Measurements from ENCODE around the gene PLAU.
"Not testable (repeated sequence)": the region's sequence is repeated elsewhere in the genome, so short reads cannot be mapped to it uniquely, and the experiment has no call there.

The PLAU gene

GRCh38 chr10:73920089-73920488, 9.2 kb downstream of the PLAU start:
- no peak overlapping the region for H3K27ac ChIP-seq
- TF ChIP-seq CTCF (conservative IDR thresholded peaks at IDR 0.05): no peak

DNA sequence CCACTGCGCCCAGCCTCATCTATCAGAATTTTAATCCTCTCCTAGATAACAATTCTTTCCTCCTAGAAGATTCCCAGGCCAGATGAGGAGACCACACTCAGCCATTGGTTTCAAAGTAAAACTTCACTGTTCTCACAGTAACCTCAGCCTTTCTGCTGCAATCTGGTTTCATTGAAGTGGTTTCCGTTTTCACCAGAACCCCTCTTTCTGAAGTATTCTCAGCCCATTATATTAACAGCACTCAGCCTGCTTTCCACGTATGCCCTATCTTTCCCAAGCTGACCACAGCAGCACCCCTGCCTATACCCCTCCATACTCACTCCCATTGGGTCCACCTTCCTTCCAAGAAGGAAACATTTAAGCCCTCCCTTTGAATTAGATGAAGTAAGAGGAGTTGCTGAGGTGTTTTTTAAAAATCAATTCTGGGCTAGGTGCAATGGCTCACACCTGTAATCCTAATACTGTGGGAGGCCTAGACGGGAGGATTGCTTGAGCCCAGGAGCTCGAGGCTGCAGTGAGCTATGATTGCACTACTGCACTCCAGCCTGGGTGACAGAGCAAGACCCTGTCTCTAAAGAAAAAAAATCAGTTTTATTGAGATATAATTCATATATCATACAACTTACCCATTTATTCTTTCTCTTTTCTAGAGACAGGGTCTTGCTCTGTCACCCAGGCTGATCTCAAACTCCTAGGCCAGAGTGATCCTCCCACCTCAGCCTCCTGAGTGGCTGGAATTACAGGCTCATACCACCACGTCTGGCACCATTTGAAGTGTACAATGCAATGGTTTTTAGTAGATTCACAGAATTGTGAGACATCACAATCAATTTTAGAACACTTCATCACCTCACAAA, 11.3 kb downstream of the PLAU start:
- no peak overlapping the region for H3K27ac ChIP-seq
- TF ChIP-seq CTCF (conservative IDR thresholded peaks at IDR 0.05): no peak

GRCh38 chr10:73922864-73923133, 11.9 kb downstream of the PLAU start:
- no peak for TF ChIP-seq CTCF (conservative IDR thresholded peaks at IDR 0.05)
- no peak overlapping the region for H3K27ac ChIP-seq

DNA sequence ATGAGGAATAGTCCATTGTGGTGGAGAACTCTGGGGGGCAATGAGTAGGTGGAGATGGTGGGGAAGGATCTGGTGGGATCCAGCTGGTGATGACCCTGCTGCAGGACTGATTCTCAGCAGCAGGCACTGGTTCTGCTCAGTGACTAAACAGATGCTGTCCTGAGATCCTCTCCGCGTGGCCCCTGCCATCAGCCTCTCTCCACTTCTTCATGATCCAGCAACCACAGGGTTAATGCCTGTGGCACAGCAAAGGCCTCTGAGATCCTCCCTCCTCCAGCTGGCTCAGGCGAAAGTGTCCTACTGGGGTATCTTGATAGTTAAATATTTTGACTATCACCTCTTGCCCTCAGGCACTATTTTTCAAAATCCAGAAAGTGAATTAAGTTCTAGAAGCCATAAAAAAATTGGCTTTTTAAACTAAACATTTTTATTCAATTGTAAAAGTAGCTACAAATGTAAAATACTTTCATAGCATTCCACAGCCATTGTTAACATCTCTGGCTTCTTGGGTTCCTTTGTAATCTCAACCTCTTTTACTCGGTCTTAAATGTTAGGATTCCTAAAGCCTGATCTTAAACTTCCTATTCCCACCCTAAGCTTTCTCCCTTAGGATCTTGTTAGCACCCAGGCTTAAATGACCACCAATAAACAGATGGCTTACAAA, 13.1 kb downstream of the PLAU start:
- TF ChIP-seq CTCF (conservative IDR thresholded peaks at IDR 0.05): no peak
- no peak overlapping the region for H3K27ac ChIP-seq

GRCh38 chr10:73924935-73925334, 14.0 kb downstream of the PLAU start:
- no peak for TF ChIP-seq CTCF (conservative IDR thresholded peaks at IDR 0.05)
- no peak overlapping the region for H3K27ac ChIP-seq

GRCh38 chr10:73925539-73925938, 14.6 kb downstream of the PLAU start:
- H3K27ac ChIP-seq: no peak overlapping the region
- TF ChIP-seq CTCF (conservative IDR thresholded peaks at IDR 0.05): no peak

DNA sequence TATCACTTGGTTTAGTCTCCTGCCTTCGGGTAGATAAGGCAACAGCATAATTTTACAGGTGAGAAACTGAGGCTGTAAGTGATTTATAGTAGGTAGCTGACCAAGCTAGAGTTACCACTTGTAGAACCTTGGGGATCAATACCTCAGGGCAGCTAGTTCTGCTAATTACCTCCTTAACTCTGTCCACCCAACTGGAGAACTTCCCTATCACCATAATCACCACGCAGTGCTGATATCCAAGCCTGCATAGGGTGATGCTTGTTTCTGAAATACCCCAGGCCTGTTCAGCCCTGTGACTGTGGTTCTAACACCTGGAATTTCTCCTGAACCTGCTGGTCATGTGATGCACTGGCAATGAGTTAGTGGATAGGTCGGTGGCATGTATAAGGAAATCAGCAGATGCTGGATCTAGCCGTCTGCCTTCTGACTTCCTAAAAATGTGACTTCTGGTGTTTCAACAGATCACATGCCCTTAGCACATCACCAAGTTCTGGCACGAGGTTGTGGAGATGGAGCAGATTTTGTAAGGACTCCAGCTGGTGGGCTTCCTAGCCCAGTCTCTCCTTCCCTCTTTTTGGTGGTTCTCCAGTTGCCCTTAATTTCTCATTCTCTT, 15.3 kb downstream of the PLAU start:
- H3K27ac ChIP-seq: no peak overlapping the region
- no peak for TF ChIP-seq CTCF (conservative IDR thresholded peaks at IDR 0.05)

- H3K27ac ChIP-seq: not testable (repeated sequence)
Observed at GRCh38 chr10:73930630-73931327, 19.8 kb downstream of the PLAU start.
